CD4-positive, alpha-beta T cell (primary cell): ENCODE measurements around the gene COA8. TPM values are rescaled to one million over a fixed set of nuclear protein-coding genes. Genes with fewer than 3 reads are reported as not detected.

Experiments used
- ATAC-seq: fragments of 200-7000 bp; cut with Tn5 transposase; one replicate; pipeline ENCODE4 v1.10.0; 2022; ENCODE audit warnings: mild to moderate bottlenecking; ENCODE audit not compliant: poor library complexity
- CTCF ChIA-PET: fragments of 350-600 bp; sonication (Branson Sonifier 250); formaldehyde crosslinking; loops from one replicate; lab custom pipeline; 2021; ENCODE audit warnings: antibody characterized with exemption, inconsistent platforms; lab: Charles Lee
- POLR2A ChIA-PET: fragments of 350-600 bp; sonication (Branson Sonifier 250); formaldehyde crosslinking; loops from one replicate; lab custom pipeline; 2021; ENCODE audit warnings: antibody characterized with exemption, inconsistent platforms; lab: Charles Lee
- DNase-seq, 14 experiments: peaks; one replicate each; pipeline ENCODE4 v3.0.0-alpha.2; 2013 to 2020; ENCODE audit warnings: mixed read lengths in 2 of 14
- H3K27ac ChIP-seq, 2 donors: one replicate each; pipeline versions ENCODE4 v1.5.1 to v1.7.0; 2013; ENCODE audit warnings: low read length in 2 of 2, low read depth in 1 of 2, mild to moderate bottlenecking in 1 of 2
- H3K27me3 ChIP-seq, 2 experiments: 1 replicate in 1 of 2; 2 replicates in 1 of 2; pipeline versions ENCODE4 v1.6.1 to v1.7.0; 2013; ENCODE audit warnings: low read length in 2 of 2, control low read depth in 1 of 2, mild to moderate bottlenecking in 1 of 2, moderate library complexity in 1 of 2; ENCODE audit not compliant: insufficient read depth in 2 of 2, control insufficient read depth in 1 of 2
- H3K36me3 ChIP-seq: one replicate; pipeline ENCODE4 v1.6.1; 2013; ENCODE audit warnings: low read length, control low read depth; ENCODE audit not compliant: insufficient read depth
- H3K4me1 ChIP-seq: one replicate; pipeline ENCODE4 v1.6.1; 2013; ENCODE audit warnings: low read length, control low read depth; ENCODE audit not compliant: insufficient read depth
- H3K4me3 ChIP-seq: one replicate; pipeline ENCODE4 v1.5.1; 2013; ENCODE audit warnings: mild to moderate bottlenecking, low read length, moderate library complexity
- H3K9me3 ChIP-seq, 2 experiments: 1 replicate in 1 of 2; 2 replicates in 1 of 2; pipeline versions ENCODE4 v1.6.1 to v1.7.0; 2013; ENCODE audit warnings: low read length in 2 of 2, mild to moderate bottlenecking in 2 of 2, control low read depth in 1 of 2, moderate library complexity in 1 of 2; ENCODE audit not compliant: control insufficient read depth in 1 of 2, insufficient read depth in 1 of 2
- H3K27ac Mint-ChIP-seq: one replicate; pipeline ENCODE4 v1.8.0; 2020; ENCODE audit warnings: mixed read lengths
- H3K27me3 Mint-ChIP-seq: one replicate; pipeline ENCODE4 v1.8.0; 2021; ENCODE audit warnings: mixed read lengths
- H3K36me3 Mint-ChIP-seq: one replicate; pipeline ENCODE4 v1.8.0; 2021; ENCODE audit warnings: low read depth, mixed read lengths
- H3K4me1 Mint-ChIP-seq: one replicate; pipeline ENCODE4 v1.8.0; 2021; ENCODE audit warnings: low read depth, mixed read lengths
- H3K4me3 Mint-ChIP-seq: one replicate; pipeline ENCODE4 v1.8.0; 2020; ENCODE audit warnings: mild to moderate bottlenecking, mixed read lengths
- H3K9me3 Mint-ChIP-seq: one replicate; pipeline ENCODE4 v1.8.0; 2020; ENCODE audit warnings: mixed read lengths
- CTCF ChIP-seq: fragments of 200-600 bp; IDR thresholded peaks from one replicate; pipeline ENCODE4 v1.8.0; 2022; ENCODE audit warnings: antibody characterized with exemption, mild to moderate bottlenecking
- intact Hi-C, 2 experiments: fragments of 100-400 bp; cut with DNase I in 1 of 2; cut with micrococcal nuclease in 1 of 2; formaldehyde crosslinking; loops; one replicate each; pipeline versions ENCODE4 v1.15.1 to v1.9.0; 2023 to 2025; cut with DNase I, micrococcal nuclease
- total RNA-seq, 174 experiments: library from RNA in 2 of 174; stranded (reverse) in 2 of 174; gene quantifications; one replicate each; pipeline ENCODE4 v1.2.3 and lab custom pipeline; 2021 to 2026

Gene COA8
- total RNA-seq, 2 experiments from 2014 or later, result 9.1 to 10.7 TPM

- no peak overlapping the region for H3K27ac Mint-ChIP-seq
- H3K9me3 Mint-ChIP-seq, result no peaks in the 10 kb centered on the region
- Histone ChIP-seq H3K4me1 (peaks cover 8% of the 10 kb centered on the region), H3K27me3 (no peaks in the 10 kb centered on the region), H3K9me3 (no peaks in the 10 kb centered on the region), H3K36me3 (peaks cover 7% of the 10 kb centered on the region), H3K27ac (no peak overlapping the region), H3K4me3 (no peak overlapping the region)
- ChIA-PET POLR2A (interaction anchor here (0.8 kb wide), 1 partner anchor 9 kb away, joined by 6 read pairs; the partner anchor contains the start of genes BAG5 and COA8), CTCF (interaction anchor here (1.1 to 1.4 kb wide), 2 partner anchors 34 kb away, joined by 3 read pairs; no protein-coding TSS in a partner anchor)
- ATAC-seq, result no peak
- H3K36me3 Mint-ChIP-seq, result peaks cover 15% of the 10 kb centered on the region
- intact Hi-C loops, result no loop called here
- H3K4me3 Mint-ChIP-seq, result no peak overlapping the region
- DNase-seq, result no peak
- H3K27me3 Mint-ChIP-seq, result no peaks in the 10 kb centered on the region
- TF ChIP-seq CTCF, result no peak
- peaks cover 16% of the 10 kb centered on the region for H3K4me1 Mint-ChIP-seq
These were observed 9.9 kb upstream of the COA8 start for GRCh38 chr14:103552846-103553210.

- no peak for DNase-seq
- H3K4me1 ChIP-seq, result peaks cover 28% of the 10 kb centered on the region
- H3K27ac ChIP-seq, result no peak overlapping the region
- H3K36me3 Mint-ChIP-seq, result peaks cover 44% of the 10 kb centered on the region
- no peak overlapping the region for H3K4me3 Mint-ChIP-seq
- no peak overlapping the region for H3K4me3 ChIP-seq
- H3K4me1 Mint-ChIP-seq, result peaks cover 45% of the 10 kb centered on the region
- no peak for TF ChIP-seq CTCF
- H3K27ac Mint-ChIP-seq, result peak overlapping the region; percentile 5
- ChIA-PET POLR2A (no interaction called here), CTCF (no interaction called here)
- ATAC-seq, result no peak
- H3K9me3 Mint-ChIP-seq, result no peaks in the 10 kb centered on the region
- intact Hi-C loops, result no loop called here
- H3K27me3 ChIP-seq, result no peaks in the 10 kb centered on the region
- no peaks in the 10 kb centered on the region for H3K9me3 ChIP-seq
- no peaks in the 10 kb centered on the region for H3K27me3 Mint-ChIP-seq
- peaks cover 34% of the 10 kb centered on the region for H3K36me3 ChIP-seq
These were observed 7.0 kb upstream of the COA8 start for GRCh38 chr14:103555559-103556337.

- Histone ChIP-seq H3K36me3 (peaks cover 34% of the 10 kb centered on the region), H3K4me3 (no peak overlapping the region), H3K27me3 (no peaks in the 10 kb centered on the region), H3K27ac (no peak overlapping the region), H3K4me1 (peaks cover 40% of the 10 kb centered on the region), H3K9me3 (no peaks in the 10 kb centered on the region)
- peaks cover 58% of the 10 kb centered on the region for H3K4me1 Mint-ChIP-seq
- no peaks in the 10 kb centered on the region for H3K27me3 Mint-ChIP-seq
- H3K27ac Mint-ChIP-seq, result peak overlapping the region; percentile 36
- DNase-seq (no peak), ATAC-seq (no peak)
- no peaks in the 10 kb centered on the region for H3K9me3 Mint-ChIP-seq
- POLR2A ChIA-PET, result interaction anchor here (1.8 kb wide), 1 partner anchor 158 kb away, joined by 6 read pairs; the partner anchor contains the start of genes XRCC3 and ZFYVE21
- peaks cover 57% of the 10 kb centered on the region for H3K36me3 Mint-ChIP-seq
- no peak for TF ChIP-seq CTCF
- no peak overlapping the region for H3K4me3 Mint-ChIP-seq
- intact Hi-C loops, result no loop called here
- CTCF ChIA-PET, result interaction anchor here (1.0 to 1.4 kb wide), 2 partner anchors 35 to 38 kb away, joined by 3 read pairs; no protein-coding TSS in a partner anchor
These were observed 5.6 kb upstream of the COA8 start for GRCh38 chr14:103556946-103557758.
